Epidermal melanocyte (primary cell): ENCODE data around the gene NUDT13.
A peak's percentile ranks its signal among the peaks of the same experiment; 100 is the strongest.
"Not testable (repeated sequence)": the region's sequence is repeated elsewhere in the genome, so short reads cannot be mapped to it uniquely, and the experiment has no call there.

ENCODE experiments used
- DNase-seq: peaks from one replicate; pipeline ENCODE4 v3.0.0; 2011; ENCODE audit warnings: low spot score; ENCODE audit not compliant: insufficient read length

The NUDT13 gene

GRCh38 chr10:73099141-73099540 is 11.1 kb upstream of the NUDT13 start:
- peak; percentile 30 for DNase-seq

GRCh38 chr10:73106301-73106700 is 4.0 kb upstream of the NUDT13 start:
- no peak for DNase-seq

- not testable (repeated sequence) for DNase-seq
These were observed 1.0 kb upstream of the NUDT13 start for GRCh38 chr10:73109248-73109652.

GRCh38 chr10:73112032-73112431 is 1.8 kb downstream of the NUDT13 start:
- not testable (repeated sequence) for DNase-seq

- DNase-seq = no peak
These were observed 3.3 kb downstream of the NUDT13 start for GRCh38 chr10:73113551-73113950.

- no peak for DNase-seq
These were observed 5.8 kb downstream of the NUDT13 start for GRCh38 chr10:73116017-73116416.

- DNase-seq = no peak
These were observed 7.9 kb downstream of the NUDT13 start for GRCh38 chr10:73117976-73118743.

GRCh38 chr10:73119457-73119856 is 9.2 kb downstream of the NUDT13 start:
- no peak for DNase-seq

GRCh38 chr10:73119952-73120351 is 9.7 kb downstream of the NUDT13 start:
- DNase-seq = no peak

- no peak for DNase-seq
These were observed 16.1 kb downstream of the NUDT13 start for GRCh38 chr10:73126343-73126742.

- no peak for DNase-seq
These were observed 21.0 kb downstream of the NUDT13 start for GRCh38 chr10:73131301-73131700.

GRCh38 chr10:73131913-73132686 is 21.8 kb downstream of the NUDT13 start:
- DNase-seq = no peak

- DNase-seq = no peak
These were observed 24.5 kb downstream of the NUDT13 start for GRCh38 chr10:73134727-73135126.

GRCh38 chr10:73136627-73137026 is 26.4 kb downstream of the NUDT13 start:
- no peak for DNase-seq

GRCh38 chr10:73139251-73139650 is 29.0 kb downstream of the NUDT13 start:
- peak; percentile 46 for DNase-seq

GRCh38 chr10:73141603-73142002 is 31.3 kb downstream of the NUDT13 start:
- DNase-seq = no peak

- DNase-seq = not testable (repeated sequence)
These were observed 40.6 kb downstream of the NUDT13 start for GRCh38 chr10:73150633-73151413.

- DNase-seq = no peak
These were observed 41.8 kb downstream of the NUDT13 start for GRCh38 chr10:73152009-73152408.

GRCh38 chr10:73156054-73156453 is 45.8 kb downstream of the NUDT13 start:
- DNase-seq = no peak

- peak; percentile 31 for DNase-seq
These were observed 48.9 kb downstream of the NUDT13 start for GRCh38 chr10:73159038-73159648.

- no peak for DNase-seq
These were observed 50.8 kb downstream of the NUDT13 start for GRCh38 chr10:73161079-73161478.
